Calu3 (cell line): Measurements from ENCODE around the gene DLK1. TPM values are rescaled to one million over a fixed set of nuclear protein-coding genes. Genes with fewer than 3 reads are reported as not detected.

Source experiments
- BruUV-seq: library from RNA; stranded (reverse); fragments of 400-500 nt; replicated peaks from 2 replicates; lab custom pipeline; 2021; lab: Mats Ljungman, UMichigan
- CTCF ChIA-PET: fragments of 300-600 bp; sonication (Branson Sonifier 250); formaldehyde crosslinking; loops from one replicate; lab custom pipeline; 2022; ENCODE audit warnings: antibody characterized with exemption; lab: Charles Lee
- DNase-seq: peaks from one replicate; pipeline ENCODE4 v3.0.0; 2022
- H3K27ac Mint-ChIP-seq: one replicate; pipeline ENCODE4 v1.8.0; 2022; ENCODE audit warnings: mixed read lengths; ENCODE audit not compliant: unreplicated experiment
- H3K27me3 Mint-ChIP-seq: one replicate; pipeline ENCODE4 v1.8.0; 2022; ENCODE audit warnings: mixed read lengths; ENCODE audit not compliant: unreplicated experiment
- H3K36me3 Mint-ChIP-seq: one replicate; pipeline ENCODE4 v1.8.0; 2022; ENCODE audit warnings: mild to moderate bottlenecking, moderate library complexity, mixed read lengths; ENCODE audit not compliant: insufficient read depth, unreplicated experiment
- H3K4me1 Mint-ChIP-seq: one replicate; pipeline ENCODE4 v1.8.0; 2022; ENCODE audit warnings: mild to moderate bottlenecking, low read depth, mixed read lengths; ENCODE audit not compliant: unreplicated experiment
- H3K4me3 Mint-ChIP-seq: one replicate; pipeline ENCODE4 v1.8.0; 2022; ENCODE audit warnings: mild to moderate bottlenecking, low read depth, moderate library complexity, mixed read lengths; ENCODE audit not compliant: unreplicated experiment
- H3K9me3 Mint-ChIP-seq: one replicate; pipeline ENCODE4 v1.8.0; 2022; ENCODE audit warnings: low read depth, mixed read lengths; ENCODE audit not compliant: unreplicated experiment
- CTCF ChIP-seq: fragments of 200-600 bp; IDR thresholded peaks from one replicate; pipeline ENCODE4 v1.8.0; 2022; ENCODE audit warnings: antibody characterized with exemption; ENCODE audit not compliant: unreplicated experiment
- intact Hi-C: fragments of 100-400 bp; cut with micrococcal nuclease; formaldehyde crosslinking; loops from one replicate; pipeline ENCODE4 v1.10.0; 2022; ENCODE audit not compliant: unreplicated experiment
- total RNA-seq: library from RNA; stranded (reverse); gene quantifications from 2 replicates; pipeline ENCODE4 v1.2.3, GENCODE V29; 2022

DLK1 gene
- total RNA-seq, 1 experiment from 2014 or later: not detected

- H3K4me3 Mint-ChIP-seq: no peak overlapping the region
- TF ChIP-seq CTCF: no peak
- H3K9me3 Mint-ChIP-seq: no peaks in the 10 kb centered on the region
Observed at GRCh38 chr14:100785626-100786025, 58.9 kb downstream of the DLK1 start.

GRCh38 chr14:100786131-100786530, 59.4 kb downstream of the DLK1 start:
- no peak for DNase-seq
- Mint-ChIP-seq H3K4me3 (no peak overlapping the region), H3K9me3 (no peaks in the 10 kb centered on the region), H3K4me1 (no peaks in the 10 kb centered on the region), H3K27ac (no peak overlapping the region), H3K27me3 (peaks cover 77% of the 10 kb centered on the region), H3K36me3 (no peaks in the 10 kb centered on the region)
- intact Hi-C loops: no loop called here
- no TSS peak for BruUV-seq
- CTCF ChIA-PET: no interaction called here
- TF ChIP-seq CTCF: no peak

More at GRCh38 chr14:100785626-100786025, 58.9 kb downstream of the DLK1 start:
- no TSS peak for BruUV-seq
- Mint-ChIP-seq H3K36me3 (no peaks in the 10 kb centered on the region), H3K27me3 (peaks cover 74% of the 10 kb centered on the region), H3K4me1 (no peaks in the 10 kb centered on the region), H3K27ac (no peak overlapping the region)
- CTCF ChIA-PET: no interaction called here
- DNase-seq: no peak
- intact Hi-C loops: no loop called here

GRCh38 chr14:100786576-100787219, 60.0 kb downstream of the DLK1 start:
- Mint-ChIP-seq H3K36me3 (no peaks in the 10 kb centered on the region), H3K27me3 (peaks cover 82% of the 10 kb centered on the region), H3K27ac (no peak overlapping the region), H3K4me3 (no peak overlapping the region), H3K4me1 (no peaks in the 10 kb centered on the region), H3K9me3 (no peaks in the 10 kb centered on the region)
- no TSS peak for BruUV-seq
- TF ChIP-seq CTCF: no peak
- DNase-seq: no peak
- CTCF ChIA-PET: no interaction called here
- intact Hi-C loops: no loop called here

GRCh38 chr14:100787659-100788058, 61.0 kb downstream of the DLK1 start:
- BruUV-seq: no TSS peak
- Mint-ChIP-seq H3K9me3 (no peaks in the 10 kb centered on the region), H3K4me3 (no peak overlapping the region), H3K27ac (no peak overlapping the region), H3K4me1 (no peaks in the 10 kb centered on the region), H3K27me3 (peaks cover 78% of the 10 kb centered on the region), H3K36me3 (no peaks in the 10 kb centered on the region)
- TF ChIP-seq CTCF: no peak
- intact Hi-C loops: no loop called here
- CTCF ChIA-PET: no interaction called here
- no peak for DNase-seq

Other genes with a start within 250 kb of the DLK1 start
- 0.26 and 0.37 TPM in 2 replicates for gene BEGAIN, start 139.5 kb upstream of the DLK1 start, total RNA-seq
- not detected in 2 replicates for gene MEG3, start 99.2 kb downstream of the DLK1 start, total RNA-seq
- 0.12 and 0.24 TPM in 2 replicates for gene RTL1, start 176.8 kb downstream of the DLK1 start, total RNA-seq